IMR-90 (cell line): Measurements from ENCODE around the gene GPR35. TPM values are rescaled to one million over a fixed set of nuclear protein-coding genes. Genes with fewer than 3 reads are reported as not detected.
A peak's percentile ranks its signal among the peaks of the same experiment; 100 is the strongest.

Experiments
- ATAC-seq: fragments of 200-7000 bp; cut with Tn5 transposase; 2 replicates; pipeline ENCODE4 v1.9.1; 2020; ENCODE audit warnings: low read depth, mild to moderate bottlenecking, moderate library complexity
- Bru-seq: library from RNA; stranded (reverse); fragments of 400-500 nt; gene quantifications from one replicate; lab custom pipeline; 2021; lab: Mats Ljungman, UMichigan
- BruChase-seq, 2 experiments: library from RNA; stranded (reverse); fragments of 400-500 nt; gene quantifications; one replicate each; lab custom pipeline; 2021; lab: Mats Ljungman, UMichigan
- BruUV-seq: library from RNA; stranded (reverse); fragments of 400-500 nt; replicated peaks from 2 replicates; lab custom pipeline; 2021; lab: Mats Ljungman, UMichigan
- CTCF ChIA-PET: fragments of 300-600 bp; formaldehyde crosslinking; extraction: SDS; loops from one replicate; lab custom pipeline; 2021; ENCODE audit warnings: antibody characterized with exemption; lab: Yijun Ruan, JAX
- POLR2A ChIA-PET: fragments of 300-600 bp; sonication (Branson Sonifier 250); formaldehyde crosslinking; loops from one replicate; lab custom pipeline; 2022; ENCODE audit warnings: antibody characterized with exemption; ENCODE audit not compliant: unreplicated experiment; lab: Charles Lee
- DNase-seq: peaks from one replicate; pipeline ENCODE4 v3.0.0; 2013
- H2AFZ ChIP-seq: replicated peaks from 2 replicates; pipeline ENCODE3; 2013; ENCODE audit warnings: low read length, mild to moderate bottlenecking; ENCODE audit not compliant: poor library complexity
- H2AK5ac ChIP-seq: 2 replicates; pipeline ENCODE4 v1.6.1; 2013; ENCODE audit warnings: low read depth, low read length, inconsistent platforms
- H2AK9ac ChIP-seq: replicated peaks from 2 replicates; pipeline ENCODE3; 2013; ENCODE audit warnings: mild to moderate bottlenecking, low read depth, low read length, moderate library complexity; ENCODE audit not compliant: poor library complexity
- H2BK120ac ChIP-seq: 2 replicates; pipeline ENCODE4 v1.6.1; 2013; ENCODE audit warnings: low read depth, low read length, inconsistent platforms
- H2BK15ac ChIP-seq: 3 replicates; pipeline ENCODE4 v1.6.1; 2013; ENCODE audit warnings: low read depth, low read length, inconsistent platforms
- H2BK20ac ChIP-seq: 2 replicates; pipeline ENCODE4 v1.6.1; 2013; ENCODE audit warnings: low read depth, mild to moderate bottlenecking, inconsistent platforms, low read length, moderate library complexity
- H2BK5ac ChIP-seq: 2 replicates; pipeline ENCODE4 v1.6.1; 2013; ENCODE audit warnings: mild to moderate bottlenecking, low read depth, low read length, inconsistent platforms; ENCODE audit not compliant: poor library complexity, severe bottlenecking
- H3K14ac ChIP-seq: replicated peaks from 2 replicates; pipeline ENCODE4 v1.6.1; 2013; ENCODE audit warnings: low read depth, low read length, inconsistent platforms
- H3K18ac ChIP-seq: 2 replicates; pipeline ENCODE4 v1.6.1; 2013; ENCODE audit warnings: low read depth, low read length, control low read depth
- H3K23ac ChIP-seq: 2 replicates; pipeline ENCODE4 v1.6.1; 2013; ENCODE audit warnings: low read depth, low read length, inconsistent platforms
- H3K27ac ChIP-seq: 2 replicates; pipeline ENCODE4 v1.5.1; 2013; ENCODE audit warnings: mild to moderate bottlenecking, control low read depth, low read length; ENCODE audit not compliant: insufficient read depth
- H3K27me3 ChIP-seq: 2 replicates; pipeline ENCODE4 v1.6.1; 2013; ENCODE audit warnings: low read length; ENCODE audit not compliant: control insufficient read depth, insufficient read depth
- H3K36me3 ChIP-seq: 2 replicates; pipeline ENCODE4 v1.6.1; 2013; ENCODE audit warnings: low read length, mixed read lengths; ENCODE audit not compliant: control insufficient read depth, insufficient read depth
- H3K4ac ChIP-seq: 2 replicates; pipeline ENCODE4 v1.6.1; 2013; ENCODE audit warnings: low read depth, low read length, inconsistent platforms
- H3K4me1 ChIP-seq: 2 replicates; pipeline ENCODE4 v1.6.1; 2013; ENCODE audit warnings: low read length, mixed read lengths; ENCODE audit not compliant: control insufficient read depth, insufficient read depth
- H3K4me2 ChIP-seq: 2 replicates; pipeline ENCODE4 v1.6.1; 2013; ENCODE audit warnings: low read depth, mild to moderate bottlenecking, control low read depth, low read length, moderate library complexity
- H3K4me3 ChIP-seq: 2 replicates; pipeline ENCODE4 v1.5.1; 2013; ENCODE audit warnings: low read depth, mild to moderate bottlenecking, control low read depth, low read length, moderate library complexity; ENCODE audit not compliant: insufficient read depth
- H3K56ac ChIP-seq: 2 replicates; pipeline ENCODE4 v1.6.1; 2013; ENCODE audit warnings: low read length, inconsistent platforms; ENCODE audit not compliant: insufficient read depth; ENCODE audit errors: extremely low read depth
- H3K79me1 ChIP-seq, 2 experiments: 2 replicates each; pipeline ENCODE4 v1.6.1; 2013; ENCODE audit warnings: low read length in 2 of 2, inconsistent platforms in 1 of 2, low read depth in 1 of 2
- H3K9ac ChIP-seq: 2 replicates; pipeline ENCODE4 v1.6.1; 2013; ENCODE audit warnings: low read depth, low read length, control low read depth
- H3K9me1 ChIP-seq: 2 replicates; pipeline ENCODE4 v1.6.1; 2013; ENCODE audit warnings: low read length, inconsistent platforms; ENCODE audit not compliant: insufficient read depth
- H3K9me3 ChIP-seq: 2 replicates; pipeline ENCODE4 v1.6.1; 2013; ENCODE audit warnings: low read length; ENCODE audit not compliant: control insufficient read depth, insufficient read depth
- H4K20me1 ChIP-seq: 2 replicates; pipeline ENCODE4 v1.6.1; 2013; ENCODE audit warnings: low read length, inconsistent platforms; ENCODE audit not compliant: insufficient read depth
- H4K5ac ChIP-seq: 2 replicates; pipeline ENCODE4 v1.6.1; 2013; ENCODE audit warnings: mild to moderate bottlenecking, low read depth, low read length, control low read depth
- H4K8ac ChIP-seq, 2 experiments: 2 replicates each; pipeline ENCODE4 v1.6.1; 2013; ENCODE audit warnings: low read depth in 2 of 2, low read length in 2 of 2, control low read depth in 1 of 2, inconsistent platforms in 1 of 2
- H4K91ac ChIP-seq: 2 replicates; pipeline ENCODE4 v1.6.1; 2013; ENCODE audit warnings: low read depth, low read length, inconsistent platforms; ENCODE audit not compliant: insufficient read depth
- MAFK ChIP-seq: IDR thresholded peaks from 2 replicates; pipeline ENCODE4 v1.6.1; 2012; ENCODE audit warnings: low read depth, low read length, improper control_type of control experiment
- MAZ ChIP-seq: IDR thresholded peaks from 2 replicates; pipeline ENCODE4 v1.6.1; 2012; ENCODE audit warnings: low read depth, mild to moderate bottlenecking, low read length, improper control_type of control experiment, moderate library complexity, borderline replicate concordance
- NFE2L2 ChIP-seq: fragments of 150-350 bp; IDR thresholded peaks from 2 replicates; pipeline ENCODE4 v1.6.1; 2016; ENCODE audit warnings: low read depth, mild to moderate bottlenecking, low read length
- WGBS, 2 experiments: methylation state at CpG; one replicate each; pipeline versions ENCODE4 v1.1.5 to v1.1.7; 2013; ENCODE audit warnings: missing lambda C conversion rate in 2 of 2; ENCODE audit not compliant: insufficient read length in 1 of 2; ENCODE audit errors: extremely low coverage in 2 of 2; 5-methylcytosine and 5-hydroxymethylcytosine counted together
- dilution Hi-C: fragments of 300-500 bp; cut with HindIII; formaldehyde crosslinking; loops from one replicate; pipeline ENCODE4 v1.14.3; 2018; ENCODE audit warnings: low sequenced_read_pairs; ENCODE audit not compliant: unreplicated experiment
- in situ Hi-C: fragments of 300-500 bp; cut with MboI; formaldehyde crosslinking; loops from 3 replicates; pipeline ENCODE4 v1.14.3; 2019; ENCODE audit warnings: low sequenced_read_pairs, inconsistent platforms, mixed read lengths
- intact Hi-C: fragments of 100-400 bp; cut with micrococcal nuclease; formaldehyde crosslinking; loops from 2 replicates; pipeline ENCODE4 v1.10.0; 2022
- long read RNA-seq: library from polyadenylated mRNA; unstranded; transcript quantifications from one replicate; pipeline ENCODE4 v2.0.0, GENCODE V29; 2021; ENCODE audit not compliant: unreplicated experiment
- polyA plus RNA-seq, 3 experiments: library from polyadenylated mRNA; depleted of rRNA; stranded (reverse); fragments of >200 nt; gene quantifications; 2 replicates each; pipeline ENCODE4 v1.2.3, GENCODE V29; 2012; ENCODE audit warnings: low replicate concordance in 1 of 3
- total RNA-seq: library from RNA; depleted of rRNA; stranded (reverse); fragments of >200 nt; gene quantifications from 2 replicates; pipeline ENCODE4 v1.2.3, GENCODE V29; 2012; rRNA removed
- TF ChIP-seq, protein P1 (sequence below): fragments of 150-350 bp; IDR thresholded peaks from 2 replicates; pipeline ENCODE4 v1.6.1; 2017; ENCODE audit warnings: mild to moderate bottlenecking, antibody characterized with exemption, low read length, low read depth

GPR35 gene, protein sequence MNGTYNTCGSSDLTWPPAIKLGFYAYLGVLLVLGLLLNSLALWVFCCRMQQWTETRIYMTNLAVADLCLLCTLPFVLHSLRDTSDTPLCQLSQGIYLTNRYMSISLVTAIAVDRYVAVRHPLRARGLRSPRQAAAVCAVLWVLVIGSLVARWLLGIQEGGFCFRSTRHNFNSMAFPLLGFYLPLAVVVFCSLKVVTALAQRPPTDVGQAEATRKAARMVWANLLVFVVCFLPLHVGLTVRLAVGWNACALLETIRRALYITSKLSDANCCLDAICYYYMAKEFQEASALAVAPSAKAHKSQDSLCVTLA
- total RNA-seq, result 0.28 TPM in 1 of 2 replicates, not detected in the other
- 0.31 and 0.42 TPM in 2 replicates for polyA plus RNA-seq (2012; rRNA removed)
- 0.08 and 0.20 TPM in 2 replicates for polyA plus RNA-seq (2012; cell fraction: cytosol; rRNA removed)
- 1.8 and 5.2 TPM in 2 replicates for polyA plus RNA-seq (2012; cell fraction: nucleus; rRNA removed; ENCODE audit: low replicate concordance)
- Bru-seq, nascent RNA, result percentile 40 among the genes with signal in this experiment
- percentile 60 among the genes with signal in this experiment for BruChase-seq, experiment 1, labeled RNA remaining after a 6-hour chase
- BruChase-seq, experiment 2, labeled RNA remaining after a 2-hour chase, result percentile 50 among the genes with signal in this experiment
- long read RNA-seq, result 0 reads

DNA sequence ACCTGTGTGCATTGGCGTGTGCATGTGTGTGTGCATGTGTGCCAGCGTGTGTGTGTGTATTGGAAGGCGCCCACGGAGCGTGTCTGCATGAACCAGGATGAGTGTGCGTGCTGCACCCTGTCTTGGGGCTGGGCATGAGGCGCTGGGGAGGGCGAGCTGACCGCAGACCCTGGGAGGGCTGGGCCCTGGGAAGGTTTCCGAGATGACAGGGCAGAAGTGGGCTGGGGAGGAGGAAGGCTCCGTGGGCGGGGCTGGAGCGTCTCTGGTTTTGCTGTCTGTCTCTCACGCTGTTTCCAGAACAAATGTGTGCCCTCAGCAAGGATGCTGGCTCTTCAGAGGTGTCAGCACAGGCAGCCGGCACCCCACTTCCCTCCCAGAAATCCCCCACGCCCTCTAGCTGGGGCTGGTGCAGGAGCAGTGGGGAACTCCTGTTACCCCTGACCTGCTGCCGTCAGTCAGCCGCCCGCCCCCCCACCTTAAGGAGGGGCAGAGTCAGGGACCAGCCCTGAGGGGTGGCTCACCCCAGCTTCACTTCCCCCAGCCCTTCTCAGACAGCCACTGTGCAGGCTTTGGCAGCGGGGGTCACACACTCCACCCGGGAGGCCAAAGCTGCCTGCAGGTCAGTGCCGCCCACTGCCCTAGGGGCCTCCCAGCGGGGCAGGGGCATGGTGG lies at the start of gene GPR35:
Gene GPR35 (plus strand): TSS at position 531 of the 672 bp plus-strand sequence. CDS start 4,473 bp downstream, outside the sequence.
- 48% methylated on average over 10 of the region's 23 CpGs; no CpG with 5 or more reads in 1 of the 2 experiments for WGBS, 2 experiments
- Histone ChIP-seq H3K56ac (no peak within 1 kb of the TSS), H2BK20ac (no peak within 1 kb of the TSS), H3K4ac (no peak within 1 kb of the TSS), H4K20me1 (no peaks in the 10 kb centered on the region), H3K9ac (no peak within 1 kb of the TSS), H3K9me1 (no peaks in the 10 kb centered on the region), H3K27ac (no peak within 1 kb of the TSS), H3K14ac (no peak within 1 kb of the TSS), H2BK5ac (no peak within 1 kb of the TSS), H2AK9ac (no peak within 1 kb of the TSS), H3K4me2 (no peak within 1 kb of the TSS), H4K8ac (no peak within 1 kb of the TSS), H2BK120ac (no peak within 1 kb of the TSS), H3K18ac (no peak within 1 kb of the TSS), H2AFZ (peak within 1 kb of the TSS; percentile 44), H2BK15ac (no peak within 1 kb of the TSS), H4K5ac (no peak within 1 kb of the TSS), H3K23ac (no peak within 1 kb of the TSS), H3K4me3 (no peak within 1 kb of the TSS), H3K27me3 (peaks cover 10% of the 10 kb centered on the region; the same call in 1 of the 2 replicates), H3K36me3 (no peaks in the 10 kb centered on the region), H3K9me3 (no peaks in the 10 kb centered on the region), H3K79me1 (no peaks in the 10 kb centered on the region), H4K91ac (no peak within 1 kb of the TSS), H3K4me1 (peaks cover 2% of the 10 kb centered on the region; the same call in 1 of the 2 replicates), H2AK5ac (no peak within 1 kb of the TSS)
- ChIA-PET CTCF (no interaction called here), POLR2A (no interaction called here)
- no TSS peak for BruUV-seq
- ATAC-seq (peak; percentile 42), DNase-seq (peak; percentile 43)
- intact Hi-C loops (no loop called here), dilution Hi-C loops (no loop called here), in situ Hi-C loops (no loop called here)
- TF ChIP-seq MAZ (0 out of 2 replicates have a peak, but pooled peaks have one; percentile 19), NFE2L2 (no peak), MAFK (no peak)
- TF ChIP-seq, protein P1, sequence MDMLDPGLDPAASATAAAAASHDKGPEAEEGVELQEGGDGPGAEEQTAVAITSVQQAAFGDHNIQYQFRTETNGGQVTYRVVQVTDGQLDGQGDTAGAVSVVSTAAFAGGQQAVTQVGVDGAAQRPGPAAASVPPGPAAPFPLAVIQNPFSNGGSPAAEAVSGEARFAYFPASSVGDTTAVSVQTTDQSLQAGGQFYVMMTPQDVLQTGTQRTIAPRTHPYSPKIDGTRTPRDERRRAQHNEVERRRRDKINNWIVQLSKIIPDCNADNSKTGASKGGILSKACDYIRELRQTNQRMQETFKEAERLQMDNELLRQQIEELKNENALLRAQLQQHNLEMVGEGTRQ, result no peak
